GM12892 (cell line): ENCODE data around the gene ATXN1.

Experiments used
- DNase-seq: peaks from one replicate; pipeline ENCODE4 v3.0.0; 2011; ENCODE audit not compliant: insufficient read length
- FAIRE-seq: peaks from 2 replicates; lab custom pipeline; 2011; peaks lifted over from hg19 to GRCh38; lab: Jason Lieb, UNC
- POLR2A ChIP-seq: IDR thresholded peaks from 2 replicates; pipeline ENCODE4 v1.6.1; 2011; ENCODE audit warnings: low read depth, low read length, control low read depth
- POLR2AphosphoS5 ChIP-seq: IDR thresholded peaks from 2 replicates; pipeline ENCODE4 v1.6.1; 2011; ENCODE audit warnings: low read depth, low read length, control low read depth
- TAF1 ChIP-seq: IDR thresholded peaks from 2 replicates; pipeline ENCODE4 v1.6.1; 2011; ENCODE audit warnings: low read depth, mild to moderate bottlenecking, control low read depth, low read length, borderline replicate concordance

The ATXN1 gene

DNA sequence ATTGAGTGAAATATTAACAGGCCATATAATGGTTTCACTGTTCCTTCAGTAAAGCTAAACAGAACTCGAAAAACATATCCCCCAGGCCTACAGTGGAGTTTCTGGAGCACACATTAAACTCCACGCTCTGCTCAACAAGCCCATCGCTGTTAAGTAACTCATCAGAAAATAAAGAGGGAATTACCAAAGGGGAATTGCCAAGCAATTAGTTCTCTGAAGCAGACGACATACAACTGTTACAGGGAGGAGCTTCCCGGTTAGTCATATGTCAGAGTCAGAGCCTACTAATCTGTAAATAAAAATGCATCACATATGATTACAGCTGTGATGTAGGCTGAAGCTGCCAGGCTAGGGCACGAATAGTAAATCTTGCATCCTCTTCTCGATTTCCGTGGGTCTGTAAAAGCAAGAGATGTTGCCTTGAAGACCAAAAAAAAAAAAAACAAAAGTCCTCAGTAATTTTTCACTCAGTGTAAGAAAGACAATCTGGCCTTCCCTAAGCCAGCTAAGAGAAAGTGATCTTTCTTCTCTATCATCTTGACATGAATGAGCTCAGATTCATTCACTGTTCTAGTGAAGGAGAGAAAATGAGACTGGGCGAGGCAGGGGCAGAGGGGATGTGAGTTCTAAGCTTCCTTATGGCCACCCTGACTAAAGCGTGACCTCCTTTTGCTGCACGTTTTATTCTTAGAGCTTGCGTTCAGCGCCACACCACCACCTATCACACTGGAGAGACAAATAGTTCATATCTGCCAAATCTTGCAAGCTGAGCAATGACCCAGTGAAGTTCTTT lies 13.8 kb downstream of the ATXN1 start:
- FAIRE-seq: no peak
- DNase-seq: no peak

DNA sequence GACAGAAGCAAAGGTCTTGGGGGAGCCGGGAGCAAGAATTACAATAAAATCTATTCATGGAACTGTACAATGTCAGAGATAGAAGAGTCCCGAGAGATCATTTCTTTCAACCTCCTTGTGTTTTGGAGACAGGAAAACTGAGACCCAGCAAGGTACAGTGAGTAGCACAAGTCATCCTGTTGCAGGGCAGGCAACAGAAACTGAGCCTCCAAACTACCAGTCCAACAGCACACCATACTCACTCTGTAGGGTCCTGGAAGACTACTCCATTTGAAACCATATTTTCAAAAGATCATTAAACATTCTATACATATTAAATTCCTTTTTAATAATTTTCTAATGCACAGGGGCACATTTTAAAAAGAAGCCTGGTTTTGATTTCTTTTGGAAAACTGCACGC lies 14.4 kb downstream of the ATXN1 start:
- no peak for FAIRE-seq
- DNase-seq: no peak
- TF ChIP-seq POLR2A: no peak
- TF ChIP-seq TAF1: no peak
- no peak for TF ChIP-seq POLR2AphosphoS5

More for the DNA sequence above, 13.8 kb downstream of the ATXN1 start:
- no peak for TF ChIP-seq TAF1
- no peak for TF ChIP-seq POLR2AphosphoS5
- TF ChIP-seq POLR2A: no peak

GRCh38 chr6:16746401-16746800 lies 14.9 kb downstream of the ATXN1 start:
- no peak for DNase-seq
- FAIRE-seq: no peak
- TF ChIP-seq POLR2AphosphoS5 (no peak), TAF1 (no peak), POLR2A (no peak)

- FAIRE-seq (no peak), DNase-seq (no peak)
- TF ChIP-seq POLR2A (no peak), TAF1 (no peak), POLR2AphosphoS5 (no peak)
These were observed 17.5 kb downstream of the ATXN1 start for GRCh38 chr6:16743664-16744210.

GRCh38 chr6:16742116-16742515 lies 19.1 kb downstream of the ATXN1 start:
- TF ChIP-seq POLR2AphosphoS5 (no peak), POLR2A (no peak), TAF1 (no peak)
- FAIRE-seq: no peak
- DNase-seq: no peak

DNA sequence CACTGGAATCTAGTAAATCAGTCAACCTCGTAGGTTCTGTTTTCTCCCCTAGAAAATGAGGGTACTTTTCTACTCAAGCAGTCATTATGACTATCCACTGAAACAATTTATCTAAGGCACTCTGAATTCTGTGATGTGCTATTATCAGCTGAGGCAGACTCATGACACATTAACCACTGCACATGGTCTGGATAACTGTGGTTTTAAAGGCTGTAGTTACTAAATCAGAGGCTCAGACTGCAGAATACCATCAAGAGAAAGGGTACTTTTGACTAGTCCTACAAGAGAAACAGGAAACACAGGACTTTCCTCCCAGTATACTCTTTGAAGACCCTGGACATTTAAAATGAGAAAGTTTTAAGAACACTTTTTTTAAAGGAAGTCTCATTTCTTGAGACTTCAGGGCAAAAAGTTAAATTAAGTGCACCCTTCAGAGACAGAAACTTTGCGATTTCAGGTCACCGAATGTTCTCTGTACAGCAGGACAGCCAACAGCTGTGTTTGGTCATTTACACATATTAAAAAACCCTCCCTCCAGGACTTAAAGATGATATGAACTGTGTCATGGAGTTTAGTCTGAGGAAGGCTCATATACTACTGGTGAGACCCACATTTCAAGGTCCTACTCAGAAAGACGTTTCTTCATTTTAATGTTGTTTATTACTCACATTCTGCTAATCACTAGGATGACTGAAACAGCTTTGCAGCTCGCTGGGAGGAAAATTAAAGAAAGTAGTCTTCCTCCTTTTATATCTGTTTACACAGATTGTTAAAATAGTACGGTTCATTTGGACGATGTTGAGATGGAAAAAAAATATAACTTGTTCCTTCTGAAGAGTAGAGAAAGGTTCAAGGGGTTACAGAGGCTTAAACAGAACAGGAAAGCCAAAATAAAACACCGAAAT lies 19.9 kb downstream of the ATXN1 start:
- no peak for FAIRE-seq

GRCh38 chr6:16740097-16740496 lies 21.2 kb downstream of the ATXN1 start:
- DNase-seq (no peak), FAIRE-seq (no peak)
- TF ChIP-seq TAF1 (no peak), POLR2A (no peak), POLR2AphosphoS5 (no peak)

More for the DNA sequence above, 19.9 kb downstream of the ATXN1 start:
- DNase-seq: no peak
- TF ChIP-seq POLR2A: no peak
- TF ChIP-seq POLR2AphosphoS5: no peak
- no peak for TF ChIP-seq TAF1

GRCh38 chr6:16739329-16739801 lies 21.9 kb downstream of the ATXN1 start:
- DNase-seq: no peak
- no peak for FAIRE-seq

DNA sequence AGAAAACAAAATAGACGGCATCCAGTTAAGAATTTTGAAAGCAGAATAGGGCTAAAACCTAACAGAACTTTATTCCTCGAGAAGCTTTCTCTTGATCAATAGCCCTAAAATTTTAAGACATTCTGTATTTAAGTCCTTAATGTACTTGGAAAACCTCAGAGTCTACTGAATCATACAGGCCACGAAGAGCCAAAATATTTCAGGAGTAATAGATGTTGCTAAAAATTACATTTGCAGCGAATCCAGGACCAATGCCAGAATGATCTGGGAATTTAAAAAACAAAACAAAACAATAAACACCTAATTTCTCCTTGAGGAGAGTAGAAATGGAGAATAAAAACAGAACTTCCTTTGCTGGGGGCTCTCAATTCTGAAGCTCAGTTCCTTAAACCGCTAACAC lies 23.3 kb downstream of the ATXN1 start:
- FAIRE-seq: no peak
- no peak for DNase-seq
- TF ChIP-seq POLR2AphosphoS5 (no peak), TAF1 (no peak), POLR2A (no peak)

More at GRCh38 chr6:16739329-16739801, 21.9 kb downstream of the ATXN1 start:
- no peak for TF ChIP-seq POLR2AphosphoS5
- TF ChIP-seq POLR2A: no peak
- no peak for TF ChIP-seq TAF1

GRCh38 chr6:16736856-16737775 lies 24.1 kb downstream of the ATXN1 start:
- FAIRE-seq (no peak), DNase-seq (no peak)
- TF ChIP-seq TAF1 (no peak), POLR2A (no peak), POLR2AphosphoS5 (no peak)

DNA sequence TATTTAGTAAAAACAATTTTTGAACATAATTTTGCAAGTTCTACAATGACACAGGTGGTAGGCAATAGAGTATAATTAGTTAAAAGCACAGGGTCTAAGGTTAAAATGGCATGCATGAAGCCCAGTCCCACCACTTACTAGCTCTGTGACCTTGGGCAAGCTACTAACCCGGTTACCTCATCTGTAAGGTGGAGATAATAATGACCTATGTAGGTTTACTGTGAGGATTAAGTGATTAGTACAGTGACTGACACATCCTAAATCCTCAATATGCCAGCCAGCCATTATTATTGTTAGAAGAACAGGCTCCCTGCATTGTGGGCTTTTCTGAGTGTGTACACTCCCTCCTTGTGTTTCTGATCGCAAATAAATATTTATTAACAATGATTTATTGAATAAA lies 26.2 kb downstream of the ATXN1 start:
- FAIRE-seq (no peak), DNase-seq (no peak)
- TF ChIP-seq POLR2A (no peak), TAF1 (no peak), POLR2AphosphoS5 (no peak)
